ENCODE data around the gene MRRF. TPM values are rescaled to one million over a fixed set of nuclear protein-coding genes. Genes with fewer than 3 reads are reported as not detected.

The MRRF gene
- total RNA-seq, 1 donor from 2014 or later = 44.4 TPM

DNA sequence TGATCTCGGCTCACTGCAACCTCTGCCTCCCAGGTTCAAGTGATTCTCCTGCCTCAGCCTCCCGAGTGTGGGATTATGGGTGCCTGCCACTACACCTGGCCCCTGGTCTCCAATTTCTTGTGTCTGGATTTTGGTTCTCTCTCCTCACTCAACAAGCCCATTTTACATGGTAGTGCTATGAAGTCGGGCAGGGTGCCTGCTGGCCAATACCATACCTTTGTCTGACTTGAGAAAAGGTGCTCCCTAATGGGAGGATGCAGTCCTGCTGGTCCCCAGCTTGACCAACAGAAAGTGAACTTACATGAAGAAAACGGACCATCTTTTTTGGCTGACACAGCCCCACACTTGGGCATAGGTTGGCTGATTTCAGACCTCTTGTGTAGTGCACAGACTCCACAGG is 84.5 kb downstream of the MRRF start:
- H3F3A ChIP-seq (ENCODE audit: low read depth) = peaks cover 13% of the 10 kb centered on the region
- H3K4me1 Mint-ChIP-seq = peaks cover 11% of the 10 kb centered on the region

DNA sequence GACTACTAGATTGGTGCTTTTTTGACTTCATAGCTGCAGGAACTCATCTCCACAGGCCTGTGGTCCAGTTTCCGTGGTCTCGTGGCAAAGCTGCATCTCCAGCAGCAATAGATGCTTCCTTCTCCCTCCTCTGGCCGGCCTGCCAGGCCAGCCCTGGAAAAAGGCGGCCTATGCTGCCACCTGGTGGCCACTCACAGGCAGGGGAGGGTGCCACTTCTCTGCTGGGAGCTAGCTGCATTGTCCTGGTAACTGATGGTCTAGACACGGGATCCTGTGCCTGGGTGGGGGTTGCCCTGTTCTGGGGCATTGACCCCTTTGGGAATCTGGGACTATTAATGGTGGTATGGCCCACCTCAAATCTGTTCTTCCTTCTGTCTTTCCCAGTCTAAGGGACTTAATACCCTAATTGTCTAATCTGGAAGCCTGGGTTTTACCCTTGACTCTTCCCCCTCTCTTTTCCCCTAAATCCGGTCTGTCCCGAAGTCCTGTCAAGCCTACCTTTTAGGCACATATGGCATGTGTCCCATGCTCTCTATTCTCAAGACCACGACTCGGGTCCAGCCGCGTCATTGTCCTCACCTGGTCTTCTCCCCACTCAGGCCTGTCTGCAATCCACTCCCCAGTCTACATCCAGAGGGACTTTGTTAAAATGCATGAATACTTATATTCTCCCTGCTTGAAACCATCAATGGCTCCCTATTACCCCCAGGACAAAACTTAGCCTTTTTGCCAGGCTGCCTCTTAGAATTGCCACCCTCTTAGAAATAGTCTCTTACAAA is 86.1 kb downstream of the MRRF start:
- no peak for TF ChIP-seq EZH2 (IDR thresholded peaks at IDR 0.05)
- no peak for TF ChIP-seq EZH2phosphoT487 (IDR thresholded peaks at IDR 0.05)
- TF ChIP-seq, protein P1, sequence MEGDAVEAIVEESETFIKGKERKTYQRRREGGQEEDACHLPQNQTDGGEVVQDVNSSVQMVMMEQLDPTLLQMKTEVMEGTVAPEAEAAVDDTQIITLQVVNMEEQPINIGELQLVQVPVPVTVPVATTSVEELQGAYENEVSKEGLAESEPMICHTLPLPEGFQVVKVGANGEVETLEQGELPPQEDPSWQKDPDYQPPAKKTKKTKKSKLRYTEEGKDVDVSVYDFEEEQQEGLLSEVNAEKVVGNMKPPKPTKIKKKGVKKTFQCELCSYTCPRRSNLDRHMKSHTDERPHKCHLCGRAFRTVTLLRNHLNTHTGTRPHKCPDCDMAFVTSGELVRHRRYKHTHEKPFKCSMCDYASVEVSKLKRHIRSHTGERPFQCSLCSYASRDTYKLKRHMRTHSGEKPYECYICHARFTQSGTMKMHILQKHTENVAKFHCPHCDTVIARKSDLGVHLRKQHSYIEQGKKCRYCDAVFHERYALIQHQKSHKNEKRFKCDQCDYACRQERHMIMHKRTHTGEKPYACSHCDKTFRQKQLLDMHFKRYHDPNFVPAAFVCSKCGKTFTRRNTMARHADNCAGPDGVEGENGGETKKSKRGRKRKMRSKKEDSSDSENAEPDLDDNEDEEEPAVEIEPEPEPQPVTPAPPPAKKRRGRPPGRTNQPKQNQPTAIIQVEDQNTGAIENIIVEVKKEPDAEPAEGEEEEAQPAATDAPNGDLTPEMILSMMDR (IDR thresholded peaks at IDR 0.05) = peak; percentile 95
- no peaks in the 10 kb centered on the region for H3K36me3 Mint-ChIP-seq
- no peaks in the 10 kb centered on the region for H3K4me1 ChIP-seq
- no peak overlapping the region for H3K4me3 Mint-ChIP-seq
- no peak overlapping the region for H3K27ac ChIP-seq
- no peak overlapping the region for H3K27ac Mint-ChIP-seq
- H2AFZ ChIP-seq (replicated peaks) = no peak overlapping the region
- H3F3A ChIP-seq (ENCODE audit: low read depth) = peaks cover 12% of the 10 kb centered on the region
- H3K4me1 Mint-ChIP-seq = peaks cover 11% of the 10 kb centered on the region
- H3K9me3 ChIP-seq (ENCODE audit: low read depth) = peaks cover 5% of the 10 kb centered on the region
- no peak overlapping the region for H3K9ac ChIP-seq
- peaks cover 20% of the 10 kb centered on the region for H3K27me3 Mint-ChIP-seq (ENCODE audit: insufficient read depth, low read depth)
- H3K36me3 ChIP-seq = no peaks in the 10 kb centered on the region
- DNase-seq (ENCODE audit: low spot score) = peak; percentile 85
- H3K4me3 ChIP-seq = no peak overlapping the region
- no peaks in the 10 kb centered on the region for H3K79me2 ChIP-seq (ENCODE audit: low read depth)
- peaks cover 47% of the 10 kb centered on the region for H3K27me3 ChIP-seq
- H4K20me1 ChIP-seq (ENCODE audit: low read depth) = no peaks in the 10 kb centered on the region
- no peak overlapping the region for H3K4me2 ChIP-seq
- H3K9me3 Mint-ChIP-seq = peaks cover 3% of the 10 kb centered on the region

More for the DNA sequence above, 84.5 kb downstream of the MRRF start:
- TF ChIP-seq, protein P1 (IDR thresholded peaks at IDR 0.05) = no peak
- TF ChIP-seq EZH2phosphoT487 (IDR thresholded peaks at IDR 0.05) (no peak), EZH2 (IDR thresholded peaks at IDR 0.05) (no peak)
- Histone ChIP-seq H3K27ac (no peak overlapping the region), H3K9ac (no peak overlapping the region), H3K9me3 (ENCODE audit: low read depth) (peaks cover 5% of the 10 kb centered on the region), H3K4me3 (no peak overlapping the region), H3K79me2 (ENCODE audit: low read depth) (no peaks in the 10 kb centered on the region), H3K27me3 (peaks cover 57% of the 10 kb centered on the region), H2AFZ (replicated peaks) (no peak overlapping the region), H3K4me1 (no peaks in the 10 kb centered on the region), H3K36me3 (no peaks in the 10 kb centered on the region), H4K20me1 (ENCODE audit: low read depth) (no peaks in the 10 kb centered on the region), H3K4me2 (no peak overlapping the region)
- Mint-ChIP-seq H3K27ac (no peak overlapping the region), H3K4me3 (no peak overlapping the region), H3K27me3 (ENCODE audit: insufficient read depth, low read depth) (peaks cover 25% of the 10 kb centered on the region), H3K9me3 (peaks cover 3% of the 10 kb centered on the region), H3K36me3 (no peaks in the 10 kb centered on the region)
- DNase-seq (ENCODE audit: low spot score) = no peak

DNA sequence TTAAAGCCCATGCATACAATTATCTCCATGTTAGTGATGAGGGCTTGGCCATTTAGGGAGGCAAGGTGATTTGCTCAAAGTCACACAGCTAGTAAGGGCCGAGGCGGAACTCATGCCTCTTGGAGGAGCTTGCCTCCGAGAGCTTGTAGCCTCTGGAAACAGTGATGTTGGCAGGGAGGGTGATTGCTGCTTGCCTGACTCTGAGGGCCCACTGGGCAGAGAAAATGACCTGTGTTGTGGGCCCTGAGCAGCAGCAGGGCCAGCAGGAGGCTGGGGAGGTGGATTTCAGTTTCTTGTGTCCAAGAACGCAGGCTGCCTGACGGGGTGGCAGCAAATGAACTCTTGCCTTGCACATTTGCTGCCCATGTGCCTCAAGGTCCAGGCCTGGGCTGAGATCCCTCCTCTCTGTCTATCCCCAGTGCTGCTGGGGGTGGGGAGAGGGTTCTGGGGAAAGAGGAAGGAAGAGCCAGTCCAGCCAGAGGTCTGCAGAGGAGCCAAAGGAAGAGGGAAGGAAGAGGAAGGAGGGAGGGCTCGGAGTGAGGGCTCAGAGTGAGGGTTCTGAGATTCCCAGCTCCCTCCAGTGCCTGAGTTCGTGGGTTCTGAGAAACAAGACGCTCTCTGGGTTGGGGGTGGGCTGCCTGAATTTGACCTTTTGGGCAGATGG is 90.0 kb downstream of the MRRF start:
- Mint-ChIP-seq H3K4me3 (no peak overlapping the region), H3K4me1 (no peaks in the 10 kb centered on the region), H3K36me3 (no peaks in the 10 kb centered on the region), H3K27me3 (ENCODE audit: insufficient read depth, low read depth) (peaks cover 11% of the 10 kb centered on the region), H3K9me3 (peaks cover 7% of the 10 kb centered on the region), H3K27ac (peak overlapping the region; percentile 27)
- Histone ChIP-seq H3K4me3 (no peak overlapping the region), H4K20me1 (ENCODE audit: low read depth) (no peaks in the 10 kb centered on the region), H3K79me2 (ENCODE audit: low read depth) (no peaks in the 10 kb centered on the region), H2AFZ (replicated peaks) (no peak overlapping the region), H3K9me3 (ENCODE audit: low read depth) (peaks cover 5% of the 10 kb centered on the region), H3K4me1 (no peaks in the 10 kb centered on the region), H3K36me3 (no peaks in the 10 kb centered on the region), H3K27ac (no peak overlapping the region), H3K27me3 (peaks cover 8% of the 10 kb centered on the region), H3K4me2 (no peak overlapping the region), H3K9ac (no peak overlapping the region), H3F3A (ENCODE audit: low read depth) (no peaks in the 10 kb centered on the region)
- TF ChIP-seq EZH2 (IDR thresholded peaks at IDR 0.05) = no peak
- TF ChIP-seq, protein P1 (IDR thresholded peaks at IDR 0.05) = no peak
- TF ChIP-seq EZH2phosphoT487 (IDR thresholded peaks at IDR 0.05) = no peak
- DNase-seq (ENCODE audit: low spot score) = no peak
